HEK293 (cell line): ENCODE results near the gene HS3ST4.

ENCODE experiments used
- CTCF ChIP-seq: fragments of 450-650 bp; formaldehyde crosslinking; IDR thresholded peaks from 2 replicates; pipeline ENCODE4 v1.5.1; 2016; ENCODE audit warnings: missing biosample characterization, missing genetic modification characterization
- ELK4 ChIP-seq: IDR thresholded peaks from 2 replicates; pipeline ENCODE4 v1.6.1; 2011; ENCODE audit warnings: mild to moderate bottlenecking, low read depth, low read length, borderline replicate concordance
- REST ChIP-seq: fragments of 450-650 bp; formaldehyde crosslinking; IDR thresholded peaks from 2 replicates; pipeline ENCODE4 v1.5.1; 2016; ENCODE audit warnings: missing biosample characterization, missing genetic modification characterization
- ZNF629 ChIP-seq: fragments of 450-650 bp; formaldehyde crosslinking; IDR thresholded peaks from 2 replicates; pipeline ENCODE4 v1.5.1; 2017; ENCODE audit warnings: missing biosample characterization, missing genetic modification characterization

GRCh38 chr16:26050472-26050871 is 358.7 kb downstream of the HS3ST4 start:
- TF ChIP-seq REST (tag by site-specific recombination), result no peak
- TF ChIP-seq ZNF629 (tag by site-specific recombination), result no peak
- TF ChIP-seq CTCF, result no peak
- TF ChIP-seq ELK4, result no peak
